Cardiac ventricle fibroblast (primary cell): ENCODE measurements around the gene IFT20. TPM values are rescaled to one million over a fixed set of nuclear protein-coding genes. Genes with fewer than 3 reads are reported as not detected.

Experiments
- total RNA-seq: library from RNA; depleted of rRNA; stranded (reverse); fragments of >200 nt; gene quantifications from 2 replicates; pipeline ENCODE4 v1.2.3, GENCODE V29; 2015

The IFT20 gene
- 38.8 and 47.0 TPM in 2 replicates for total RNA-seq

GRCh38 chr17:28335201-28335958, at the start of gene IFT20, which contains the start of gene TNFAIP1:
Gene IFT20 (minus strand): TSS chr17:28335472. CDS start chr17:28331985, 3,487 bp downstream.
Gene TNFAIP1 (plus strand): TSS chr17:28335761. CDS start chr17:28339522, 3,761 bp downstream.

GRCh38 chr17:28371245-28372202, 36.3 kb upstream of the IFT20 start, which contains the start of gene SARM1:
Gene SARM1 (plus strand): TSS chr17:28371694. CDS start chr17:28372033, 339 bp downstream.

GRCh38 chr17:28370035-28370743, 34.9 kb upstream of the IFT20 start, which contains the start of gene VTN:
Gene VTN (minus strand): TSS chr17:28370307. CDS start chr17:28370203, 104 bp downstream.

GRCh38 chr17:28364665-28365363, 29.5 kb upstream of the IFT20 start, which contains the start of gene SEBOX:
Gene SEBOX (minus strand): TSS chr17:28365199. CDS start chr17:28365151, 48 bp downstream.

GRCh38 chr17:28357061-28357900, 22.0 kb upstream of the IFT20 start, which contains the start of gene POLDIP2:
Gene POLDIP2 (minus strand): TSS chr17:28357527. CDS start chr17:28357448, 79 bp downstream.

GRCh38 chr17:28318759-28319597, 16.3 kb downstream of the IFT20 start, which contains the start of gene TMEM97:
Gene TMEM97 (plus strand): TSS chr17:28319200. CDS start chr17:28319240, 40 bp downstream.

Other genes with a start within 250 kb of the IFT20 start
- gene TMEM97, start 16.3 kb downstream of the IFT20 start, total RNA-seq: 8.9 and 11.7 TPM in 2 replicates
- 14.5 and 18.3 TPM in 2 replicates for gene TNFAIP1, start 289 bp upstream of the IFT20 start, total RNA-seq
- gene POLDIP2, start 22.1 kb upstream of the IFT20 start, total RNA-seq: 58.3 and 78.0 TPM in 2 replicates
- gene SEBOX, start 29.7 kb upstream of the IFT20 start, total RNA-seq: not detected in 2 replicates
- gene VTN, start 34.8 kb upstream of the IFT20 start, total RNA-seq: 1.4 and 3.5 TPM in 2 replicates
- gene SARM1, start 36.2 kb upstream of the IFT20 start, total RNA-seq: 9.7 and 14.7 TPM in 2 replicates
- gene SLC46A1, start 70.7 kb upstream of the IFT20 start, total RNA-seq: 3.7 and 3.9 TPM in 2 replicates
- gene SLC13A2, start 138.2 kb upstream of the IFT20 start, total RNA-seq: not detected in 2 replicates
- gene FOXN1, start 170.9 kb upstream of the IFT20 start, total RNA-seq: not detected in 2 replicates
- 23.6 and 27.8 TPM in 2 replicates for gene UNC119, start 217.2 kb upstream of the IFT20 start, total RNA-seq
- gene PIGS, start 236.1 kb upstream of the IFT20 start, total RNA-seq: 46.3 and 60.7 TPM in 2 replicates
- 93.7 and 95.1 TPM in 2 replicates for gene ALDOC, start 241.4 kb upstream of the IFT20 start, total RNA-seq